ENCODE results near the gene WSB1. TPM values are rescaled to one million over a fixed set of nuclear protein-coding genes. Genes with fewer than 3 reads are reported as not detected.

WSB1 gene
- total and polyA plus RNA-seq, 10 donors, result 54.7 to 641 (median 408) TPM

DNA sequence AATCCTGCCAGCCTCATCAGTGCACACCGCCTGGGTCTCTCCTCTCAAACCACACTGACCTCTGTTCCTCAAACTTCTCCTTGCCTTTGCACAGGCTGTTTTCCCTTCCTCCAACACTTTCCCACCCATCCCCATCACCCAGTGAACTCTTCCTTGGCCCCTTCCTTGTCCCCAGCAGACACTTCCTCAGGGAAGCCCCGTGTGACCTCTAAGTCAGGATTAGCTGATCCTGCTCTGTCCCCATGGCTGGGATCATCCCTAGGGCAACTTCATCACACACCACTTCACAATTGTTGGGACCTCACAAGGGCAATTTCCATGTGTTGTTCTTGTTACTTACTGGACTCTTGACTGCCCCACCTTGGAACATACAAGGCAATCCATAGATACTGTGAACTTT is 67.8 kb downstream of the WSB1 start:
- Histone ChIP-seq H3K4me1 (no peaks in the 10 kb centered on the region), H3K4me3 (no peak overlapping the region), H3K27me3 (replicated peaks in 1 of 7) (no peaks in the 10 kb centered on the region), H3K27ac (no peak overlapping the region), H3K36me3 (no peaks in the 10 kb centered on the region), H3K9me3 (no peaks in the 10 kb centered on the region)
- intact Hi-C loops (cut with DNase I; ENCODE audit: low total_unique reads), result no loop called here
- TF ChIP-seq POLR2AphosphoS5 (IDR thresholded peaks at IDR 0.05) (no peak), POLR2A (IDR thresholded peaks at IDR 0.05) (no peak)
- TF ChIP-seq, protein P1, sequence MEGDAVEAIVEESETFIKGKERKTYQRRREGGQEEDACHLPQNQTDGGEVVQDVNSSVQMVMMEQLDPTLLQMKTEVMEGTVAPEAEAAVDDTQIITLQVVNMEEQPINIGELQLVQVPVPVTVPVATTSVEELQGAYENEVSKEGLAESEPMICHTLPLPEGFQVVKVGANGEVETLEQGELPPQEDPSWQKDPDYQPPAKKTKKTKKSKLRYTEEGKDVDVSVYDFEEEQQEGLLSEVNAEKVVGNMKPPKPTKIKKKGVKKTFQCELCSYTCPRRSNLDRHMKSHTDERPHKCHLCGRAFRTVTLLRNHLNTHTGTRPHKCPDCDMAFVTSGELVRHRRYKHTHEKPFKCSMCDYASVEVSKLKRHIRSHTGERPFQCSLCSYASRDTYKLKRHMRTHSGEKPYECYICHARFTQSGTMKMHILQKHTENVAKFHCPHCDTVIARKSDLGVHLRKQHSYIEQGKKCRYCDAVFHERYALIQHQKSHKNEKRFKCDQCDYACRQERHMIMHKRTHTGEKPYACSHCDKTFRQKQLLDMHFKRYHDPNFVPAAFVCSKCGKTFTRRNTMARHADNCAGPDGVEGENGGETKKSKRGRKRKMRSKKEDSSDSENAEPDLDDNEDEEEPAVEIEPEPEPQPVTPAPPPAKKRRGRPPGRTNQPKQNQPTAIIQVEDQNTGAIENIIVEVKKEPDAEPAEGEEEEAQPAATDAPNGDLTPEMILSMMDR (IDR thresholded peaks at IDR 0.05 in 8 of 11, conservative IDR thresholded peaks at IDR 0.05 in 3 of 11), result no peak
- no peak for DNase-seq
- WGBS, 5 donors, result 72 to 83% (median 82%) methylated on average over 2 of the region's 2 CpGs

DNA sequence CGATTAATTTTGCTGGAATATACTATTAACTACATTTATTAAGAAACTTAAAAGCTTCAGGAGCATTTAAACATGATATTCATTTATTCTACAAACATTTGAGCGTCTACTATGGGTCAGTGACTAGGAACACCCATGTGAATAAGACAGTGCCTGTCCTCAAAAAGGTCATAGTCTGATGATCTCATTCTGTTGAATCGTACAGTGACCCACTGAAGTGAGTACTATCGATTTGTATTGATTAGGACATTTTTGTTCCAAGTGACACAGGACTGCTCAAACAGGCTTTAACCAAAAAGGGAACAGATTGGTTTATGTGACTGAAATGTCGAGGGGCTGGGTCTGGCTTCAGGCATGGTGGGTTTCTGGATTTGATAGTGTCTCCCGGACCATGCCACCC is 68.6 kb downstream of the WSB1 start:
- Histone ChIP-seq H3K27me3 (replicated peaks in 1 of 7) (no peaks in the 10 kb centered on the region), H3K9me3 (no peaks in the 10 kb centered on the region), H3K4me1 (peaks cover 0 to 3% (median 0%) of the 10 kb centered on the region in 6 donors), H3K36me3 (no peaks in the 10 kb centered on the region), H3K4me3 (no peak overlapping the region), H3K27ac (no peak overlapping the region)
- WGBS, 5 donors, result 74 to 78% (median 77%) methylated on average over 6 of the region's 6 CpGs
- intact Hi-C loops (cut with DNase I; ENCODE audit: low total_unique reads), result no loop called here
- TF ChIP-seq POLR2A (IDR thresholded peaks at IDR 0.05), result no peak
- TF ChIP-seq, protein P1 (IDR thresholded peaks at IDR 0.05 in 8 of 11, conservative IDR thresholded peaks at IDR 0.05 in 3 of 11), result no peak
- TF ChIP-seq POLR2AphosphoS5 (IDR thresholded peaks at IDR 0.05), result no peak
- no peak for DNase-seq

DNA sequence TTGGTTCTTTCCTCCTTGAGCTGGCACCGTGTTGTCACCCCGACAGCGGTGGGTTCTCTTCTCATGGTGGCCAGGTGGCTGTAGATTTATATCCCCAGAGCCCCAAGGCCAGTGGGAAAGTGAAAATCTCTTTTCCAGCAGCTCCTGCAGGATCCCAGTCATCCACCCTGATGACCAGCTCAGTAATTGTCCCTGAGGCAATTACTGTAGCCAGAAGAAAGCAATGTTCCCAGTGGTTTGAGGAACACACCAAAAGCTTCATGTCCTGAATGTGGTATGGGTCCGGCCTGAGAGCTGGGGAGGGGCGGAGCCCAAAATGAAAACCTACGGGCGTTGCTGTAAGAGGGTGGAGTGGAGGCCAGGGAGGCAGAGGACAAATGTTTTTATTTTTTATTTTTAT is 69.0 kb downstream of the WSB1 start:
- WGBS, 5 donors, result 71 to 85% (median 80%) methylated on average over 7 of the region's 7 CpGs
- H3K36me3 ChIP-seq, result no peaks in the 10 kb centered on the region
- TF ChIP-seq, protein P1 (IDR thresholded peaks at IDR 0.05 in 8 of 11, conservative IDR thresholded peaks at IDR 0.05 in 3 of 11), result no peak
- no peak for TF ChIP-seq POLR2A (IDR thresholded peaks at IDR 0.05)
- no peak for TF ChIP-seq POLR2AphosphoS5 (IDR thresholded peaks at IDR 0.05)
- intact Hi-C loops (cut with DNase I; ENCODE audit: low total_unique reads), result no loop called here
- H3K4me3 ChIP-seq, result no peak overlapping the region
- no peak for DNase-seq
- no peaks in the 10 kb centered on the region for H3K27me3 ChIP-seq (replicated peaks in 1 of 7)
- H3K9me3 ChIP-seq, result no peaks in the 10 kb centered on the region
- peaks cover 0 to 6% (median 0%) of the 10 kb centered on the region in 6 donors for H3K4me1 ChIP-seq
- H3K27ac ChIP-seq, result no peak overlapping the region

GRCh38 chr17:27363326-27363725 is 69.4 kb downstream of the WSB1 start:
- Histone ChIP-seq H3K4me1 (peaks cover 0 to 6% (median 0%) of the 10 kb centered on the region in 6 donors), H3K36me3 (no peaks in the 10 kb centered on the region), H3K27ac (no peak overlapping the region), H3K9me3 (no peaks in the 10 kb centered on the region), H3K4me3 (no peak overlapping the region), H3K27me3 (replicated peaks in 1 of 7) (no peaks in the 10 kb centered on the region)
- TF ChIP-seq POLR2AphosphoS5 (IDR thresholded peaks at IDR 0.05) (no peak), POLR2A (IDR thresholded peaks at IDR 0.05) (no peak)
- TF ChIP-seq, protein P1 (IDR thresholded peaks at IDR 0.05 in 8 of 11, conservative IDR thresholded peaks at IDR 0.05 in 3 of 11), result no peak
- DNase-seq, result no peak
- intact Hi-C loops (cut with DNase I; ENCODE audit: low total_unique reads), result no loop called here
- 46 to 57% (median 52%) methylated on average over 3 of the region's 3 CpGs for WGBS, 5 donors

Small RNAs within 50 kb of the gene (microRNA-seq; reads per million reads assigned to microRNA genes)
- 0.28 to 1.1 (median 0.36) reads per million in 3 donors for gene MIR4522

Small RNAs within 50 kb of the gene (small RNA-seq; reads per million reads assigned to genes)
- gene MIR4522, result 0 to 0.27 (median 0.08) reads per million in 4 donors

Other genes starting within 250 kb of the WSB1 start
- gene KSR1, start 162.3 kb downstream of the WSB1 start, total RNA-seq, result 100 to 1,000 TPM in 1 of 7 donors, 10 to 100 TPM in 6; 35.2 to 100 (median 58.7) TPM
- gene KSR1, start 162.3 kb downstream of the WSB1 start, polyA plus RNA-seq, result 10 to 100 TPM in 2 of 3 donors, 1 to 10 TPM in 1; 6.4 to 24.0 (median 12.0) TPM

Measured in spleen (tissue), 11 donors.